Heart left ventricle (tissue), 13 donors: ENCODE results near the gene RPS2.

Experiments used
- POLR2A ChIP-seq, 2 donors: fragments of 450-650 bp; IDR thresholded peaks; one replicate each; pipeline ENCODE4 v1.6.1; 2017; ENCODE audit warnings: antibody characterized with exemption in 2 of 2, mild to moderate bottlenecking in 2 of 2, moderate library complexity in 2 of 2
- TF ChIP-seq, protein P1 (sequence below), 12 donors: fragments of 200-600 bp; sonication (generic) in 4 of 12; IDR thresholded peaks; one replicate each; pipeline versions ENCODE4 v1.5.0 to v1.8.0; 2018 to 2022; ENCODE audit warnings: antibody characterized with exemption in 12 of 12, mild to moderate bottlenecking in 5 of 12
- donor health status: ischemic (EF 13 %, LVEDD 7.1; RV severe dilation, severe dysfunction).
- donor health status: DM: no; HTN: yes; CAD: no.
- donor health status: DM: no; HTN: no; CAD: no.
- donor health status: ischemic (EF 25% LVEDD 6.9; RV normal size, moderate dysfunction).
- donor health status: ischemic (EF 25% LVEDD 5.7; RV mildly dilated, moderate dysfunction).
- donor health status: ischemic (EF 35%, LVEDD 5.7; RV mildly dilated, moderate dysfunction).
- donor health status: nonischemic (EF 11% LVEDD 7.7; RV severe dilation, severe dysfunction).
- donor health status: DM: yes; HTN: yes; CAD: no.
- donor health status: PGD.
- donor health status: ischemic (EF 29% LVEDD 5.4; RV normal size, mild dysfunction).
- donor health status: nonischemic (EF 23%, LVEDD 6.1; RV moderate dilation, normal function).

GRCh38 chr16:1920727-1921171 is 43.9 kb downstream of the RPS2 start:
- no peak for TF ChIP-seq POLR2A (IDR thresholded peaks at IDR 0.05)
- TF ChIP-seq, protein P1, sequence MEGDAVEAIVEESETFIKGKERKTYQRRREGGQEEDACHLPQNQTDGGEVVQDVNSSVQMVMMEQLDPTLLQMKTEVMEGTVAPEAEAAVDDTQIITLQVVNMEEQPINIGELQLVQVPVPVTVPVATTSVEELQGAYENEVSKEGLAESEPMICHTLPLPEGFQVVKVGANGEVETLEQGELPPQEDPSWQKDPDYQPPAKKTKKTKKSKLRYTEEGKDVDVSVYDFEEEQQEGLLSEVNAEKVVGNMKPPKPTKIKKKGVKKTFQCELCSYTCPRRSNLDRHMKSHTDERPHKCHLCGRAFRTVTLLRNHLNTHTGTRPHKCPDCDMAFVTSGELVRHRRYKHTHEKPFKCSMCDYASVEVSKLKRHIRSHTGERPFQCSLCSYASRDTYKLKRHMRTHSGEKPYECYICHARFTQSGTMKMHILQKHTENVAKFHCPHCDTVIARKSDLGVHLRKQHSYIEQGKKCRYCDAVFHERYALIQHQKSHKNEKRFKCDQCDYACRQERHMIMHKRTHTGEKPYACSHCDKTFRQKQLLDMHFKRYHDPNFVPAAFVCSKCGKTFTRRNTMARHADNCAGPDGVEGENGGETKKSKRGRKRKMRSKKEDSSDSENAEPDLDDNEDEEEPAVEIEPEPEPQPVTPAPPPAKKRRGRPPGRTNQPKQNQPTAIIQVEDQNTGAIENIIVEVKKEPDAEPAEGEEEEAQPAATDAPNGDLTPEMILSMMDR (IDR thresholded peaks at IDR 0.05): no peak
